ENCODE measurements around the gene REXO4.
"Not testable (repeated sequence)": the region's sequence is repeated elsewhere in the genome, so short reads cannot be mapped to it uniquely, and the experiment has no call there.

The REXO4 gene

DNA sequence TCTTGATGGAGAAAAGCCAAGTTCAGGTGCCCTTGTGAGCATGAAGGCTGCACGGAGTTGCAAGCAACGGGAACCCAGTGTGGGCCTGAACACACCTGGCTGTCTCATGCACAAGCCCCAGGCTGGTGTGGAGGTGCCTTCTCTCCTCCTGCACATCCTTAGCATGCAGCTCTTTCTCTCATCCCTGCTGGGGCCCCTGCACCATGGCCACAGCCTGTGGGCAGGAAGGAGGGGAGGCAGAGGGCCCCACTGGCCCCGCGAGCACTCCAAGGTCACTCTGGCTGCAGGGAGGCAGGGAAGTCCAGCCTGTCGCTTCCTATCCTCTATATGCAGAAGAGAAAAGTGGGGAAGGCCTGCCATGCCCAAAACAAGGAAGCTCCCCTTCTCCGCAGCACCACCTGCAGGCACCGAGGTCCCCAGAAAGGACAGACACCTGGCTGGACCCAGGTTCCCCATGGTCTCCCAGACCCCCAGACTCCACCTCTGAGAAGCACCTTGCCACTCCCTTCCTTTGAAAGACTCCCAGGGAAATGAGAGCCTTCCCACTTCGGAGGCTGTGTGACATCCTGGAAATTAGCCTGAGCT is 23.0 kb downstream of the REXO4 start:
- no peaks in the 10 kb centered on the region for H3K4me1 ChIP-seq (ENCODE audit: insufficient read depth, low read length)
- no peak overlapping the region for H3K27ac ChIP-seq (ENCODE audit: low read depth, low read length)
- no peaks in the 10 kb centered on the region for H3K9me3 ChIP-seq (ENCODE audit: low read length)
- H3K27me3 ChIP-seq (ENCODE audit: control insufficient read depth in 1 of 2, insufficient read depth in 2 of 2, low read length in 2 of 2), result peaks cover 0 to 10% of the 10 kb centered on the region in 2 donors
- H3K36me3 ChIP-seq (ENCODE audit: insufficient read depth, low read length), result no peaks in the 10 kb centered on the region
- no peak overlapping the region for H3K9ac ChIP-seq (ENCODE audit: low read length)
- H3K4me3 ChIP-seq (ENCODE audit: low read depth in 1 of 2, low read length in 2 of 2), result no peak overlapping the region

DNA sequence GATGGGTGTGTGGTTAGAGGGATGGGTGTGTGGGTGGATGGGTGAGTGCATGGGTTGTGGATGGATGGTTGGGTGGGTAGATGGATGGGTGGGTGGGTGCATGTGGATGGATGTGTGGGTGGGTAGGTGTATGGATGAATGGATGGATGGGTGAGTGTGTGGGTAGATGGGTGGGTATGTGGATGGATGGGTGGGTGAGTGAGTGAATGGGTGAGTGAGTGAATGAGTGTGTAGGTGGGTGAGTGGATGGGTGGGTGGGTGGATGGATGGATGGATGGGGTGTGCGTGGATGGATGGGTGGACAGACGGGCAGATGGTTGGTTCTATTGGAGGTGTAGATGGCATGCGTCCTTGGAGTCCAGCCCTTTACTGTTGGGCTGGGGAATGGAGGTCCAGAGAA is 24.4 kb downstream of the REXO4 start:
- Histone ChIP-seq H3K27ac (ENCODE audit: low read depth, low read length) (no peak overlapping the region), H3K27me3 (ENCODE audit: control insufficient read depth in 1 of 2, insufficient read depth in 2 of 2, low read length in 2 of 2) (peaks cover 0 to 10% of the 10 kb centered on the region in 2 donors), H3K4me3 (ENCODE audit: low read depth in 1 of 2, low read length in 2 of 2) (no peak overlapping the region), H3K4me1 (ENCODE audit: insufficient read depth, low read length) (no peaks in the 10 kb centered on the region), H3K9me3 (ENCODE audit: low read length) (no peaks in the 10 kb centered on the region), H3K36me3 (ENCODE audit: insufficient read depth, low read length) (no peaks in the 10 kb centered on the region), H3K9ac (ENCODE audit: low read length) (no peak overlapping the region)

DNA sequence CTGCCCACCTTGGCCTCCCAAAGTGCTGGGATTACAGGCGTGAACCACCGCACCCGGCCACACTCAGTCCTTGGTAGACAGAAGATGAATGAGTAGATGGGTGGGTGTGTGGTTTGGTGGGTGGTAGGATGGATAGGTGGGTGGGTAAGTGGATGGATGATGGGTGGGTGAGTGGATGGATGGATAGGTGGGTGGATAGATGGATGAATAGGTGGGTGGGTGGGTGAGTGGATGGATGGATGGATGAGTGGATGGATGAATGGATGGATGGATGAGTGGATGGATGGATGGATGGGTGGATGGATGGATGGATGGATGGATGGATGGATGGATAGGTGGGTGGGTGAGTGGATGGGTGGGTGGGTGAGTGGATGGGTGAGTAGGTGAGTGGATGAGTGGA is 25.5 kb downstream of the REXO4 start:
- not testable (repeated sequence) for H3K27me3 ChIP-seq (ENCODE audit: control insufficient read depth in 1 of 2, insufficient read depth in 2 of 2, low read length in 2 of 2); H3K9ac ChIP-seq (ENCODE audit: low read length); H3K4me1 ChIP-seq (ENCODE audit: insufficient read depth, low read length); H3K4me3 ChIP-seq (ENCODE audit: low read depth in 1 of 2, low read length in 2 of 2); H3K9me3 ChIP-seq (ENCODE audit: low read length); H3K36me3 ChIP-seq (ENCODE audit: insufficient read depth, low read length); H3K27ac ChIP-seq (ENCODE audit: low read depth, low read length)

DNA sequence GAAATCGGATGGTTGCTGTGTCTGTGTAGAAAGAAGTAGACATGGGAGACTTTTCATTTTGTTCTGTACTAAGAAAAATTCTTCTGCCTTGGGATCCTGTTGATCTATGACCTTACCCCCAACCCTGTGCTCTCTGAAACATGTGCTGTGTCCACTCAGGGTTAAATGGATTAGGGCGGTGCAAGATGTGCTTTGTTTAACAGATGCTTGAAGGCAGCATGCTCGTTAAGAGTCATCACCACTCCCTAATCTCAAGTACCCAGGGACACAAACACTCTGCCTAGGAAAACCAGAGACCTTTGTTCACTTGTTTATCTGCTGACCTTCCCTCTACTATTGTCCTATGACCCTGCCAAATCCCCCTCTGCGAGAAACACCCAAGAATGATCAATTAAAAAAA is 26.4 kb downstream of the REXO4 start:
- H3K27ac ChIP-seq (ENCODE audit: low read depth, low read length), result not testable (repeated sequence)

DNA sequence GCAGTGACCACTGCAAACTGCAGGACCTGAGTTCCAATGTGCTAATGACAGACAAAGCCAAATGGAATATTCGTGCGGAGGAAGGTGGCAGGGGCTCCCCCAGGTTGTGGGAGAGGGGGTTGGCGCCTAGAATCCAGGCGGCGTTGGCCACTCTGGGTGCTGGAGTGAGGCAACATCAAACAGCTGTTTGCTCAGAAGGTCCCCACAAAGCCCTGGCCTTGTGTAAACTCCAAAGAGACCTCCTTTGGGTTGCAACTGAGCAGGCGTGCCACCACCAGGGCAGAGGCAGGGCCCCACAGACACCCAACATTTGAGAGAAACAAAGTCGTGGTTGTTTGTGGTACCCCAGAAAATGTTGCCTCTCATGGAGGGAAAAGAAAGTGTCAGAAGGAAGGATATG is 27.1 kb downstream of the REXO4 start:
- no peaks in the 10 kb centered on the region for H3K36me3 ChIP-seq (ENCODE audit: insufficient read depth, low read length)
- H3K4me1 ChIP-seq (ENCODE audit: insufficient read depth, low read length), result no peaks in the 10 kb centered on the region
- no peaks in the 10 kb centered on the region for H3K9me3 ChIP-seq (ENCODE audit: low read length)
- H3K27me3 ChIP-seq (ENCODE audit: control insufficient read depth in 1 of 2, insufficient read depth in 2 of 2, low read length in 2 of 2), result peaks cover 0 to 10% of the 10 kb centered on the region in 2 donors
- H3K27ac ChIP-seq (ENCODE audit: low read depth, low read length), result no peak overlapping the region
- H3K4me3 ChIP-seq (ENCODE audit: low read depth in 1 of 2, low read length in 2 of 2), result no peak overlapping the region
- H3K9ac ChIP-seq (ENCODE audit: low read length), result no peak overlapping the region

More for the DNA sequence above, 26.4 kb downstream of the REXO4 start:
- H3K27me3 ChIP-seq (ENCODE audit: control insufficient read depth in 1 of 2, insufficient read depth in 2 of 2, low read length in 2 of 2); H3K36me3 ChIP-seq (ENCODE audit: insufficient read depth, low read length); H3K9me3 ChIP-seq (ENCODE audit: low read length); H3K4me1 ChIP-seq (ENCODE audit: insufficient read depth, low read length); H3K4me3 ChIP-seq (ENCODE audit: low read depth in 1 of 2, low read length in 2 of 2); H3K9ac ChIP-seq (ENCODE audit: low read length): not testable (repeated sequence)

DNA sequence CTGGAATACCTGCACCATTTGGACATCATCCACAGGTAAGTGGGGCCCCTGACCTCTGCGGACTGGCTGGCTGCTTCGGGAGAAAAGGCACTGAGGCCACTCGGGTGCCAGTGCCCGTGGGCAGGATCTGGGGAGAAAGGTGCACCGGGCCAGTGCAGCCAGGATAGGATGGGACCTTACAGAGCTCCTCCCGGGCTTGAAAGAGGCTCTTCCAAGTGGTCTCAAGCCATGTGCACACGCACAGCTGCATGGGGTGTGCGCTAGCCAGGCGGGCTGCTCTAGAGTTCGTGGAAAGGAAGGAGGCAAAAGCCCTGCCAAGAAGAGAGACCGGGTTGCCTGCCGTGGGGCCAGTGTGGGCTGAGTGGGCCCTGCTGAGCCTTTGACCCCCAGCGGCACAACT is 28.2 kb downstream of the REXO4 start:
- no peak overlapping the region for H3K27ac ChIP-seq (ENCODE audit: low read depth, low read length)
- no peaks in the 10 kb centered on the region for H3K4me1 ChIP-seq (ENCODE audit: insufficient read depth, low read length)
- no peak overlapping the region for H3K9ac ChIP-seq (ENCODE audit: low read length)
- H3K4me3 ChIP-seq (ENCODE audit: low read depth in 1 of 2, low read length in 2 of 2), result no peak overlapping the region
- H3K9me3 ChIP-seq (ENCODE audit: low read length), result no peaks in the 10 kb centered on the region
- H3K36me3 ChIP-seq (ENCODE audit: insufficient read depth, low read length), result no peaks in the 10 kb centered on the region
- peaks cover 0 to 3% of the 10 kb centered on the region in 2 donors for H3K27me3 ChIP-seq (ENCODE audit: control insufficient read depth in 1 of 2, insufficient read depth in 2 of 2, low read length in 2 of 2)

DNA sequence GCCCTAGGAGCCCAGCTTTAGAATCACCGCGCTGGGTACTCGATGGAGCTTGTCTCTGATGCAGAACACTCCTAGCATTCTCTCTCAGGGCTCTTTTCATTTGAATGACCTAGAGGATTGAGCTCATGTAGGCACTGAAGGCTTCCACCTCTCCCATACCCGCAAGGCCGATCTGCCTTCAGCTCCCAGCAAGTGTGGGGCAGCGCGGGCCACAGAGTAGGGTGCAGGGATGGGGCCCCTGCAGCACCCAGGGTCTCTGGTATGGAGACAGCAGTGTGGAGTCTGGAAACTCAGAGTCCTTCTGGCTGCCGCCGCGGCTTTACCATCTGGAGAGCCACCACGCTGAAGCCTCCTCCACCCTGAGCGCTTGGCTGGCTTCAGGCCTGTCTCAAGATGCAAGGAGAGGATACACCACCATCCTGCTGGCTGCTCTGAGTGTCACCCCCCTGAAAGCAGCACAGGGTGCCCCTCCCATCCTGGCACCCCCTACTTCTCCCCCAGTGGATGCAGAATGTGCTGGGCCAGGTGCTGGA is 28.7 kb downstream of the REXO4 start:
- H3K27ac ChIP-seq (ENCODE audit: low read depth, low read length), result no peak overlapping the region
- no peaks in the 10 kb centered on the region for H3K4me1 ChIP-seq (ENCODE audit: insufficient read depth, low read length)
- H3K9ac ChIP-seq (ENCODE audit: low read length), result no peak overlapping the region
- no peaks in the 10 kb centered on the region for H3K27me3 ChIP-seq (ENCODE audit: control insufficient read depth in 1 of 2, insufficient read depth in 2 of 2, low read length in 2 of 2)
- no peak overlapping the region for H3K4me3 ChIP-seq (ENCODE audit: low read depth in 1 of 2, low read length in 2 of 2)
- no peaks in the 10 kb centered on the region for H3K9me3 ChIP-seq (ENCODE audit: low read length)
- no peaks in the 10 kb centered on the region for H3K36me3 ChIP-seq (ENCODE audit: insufficient read depth, low read length)

DNA sequence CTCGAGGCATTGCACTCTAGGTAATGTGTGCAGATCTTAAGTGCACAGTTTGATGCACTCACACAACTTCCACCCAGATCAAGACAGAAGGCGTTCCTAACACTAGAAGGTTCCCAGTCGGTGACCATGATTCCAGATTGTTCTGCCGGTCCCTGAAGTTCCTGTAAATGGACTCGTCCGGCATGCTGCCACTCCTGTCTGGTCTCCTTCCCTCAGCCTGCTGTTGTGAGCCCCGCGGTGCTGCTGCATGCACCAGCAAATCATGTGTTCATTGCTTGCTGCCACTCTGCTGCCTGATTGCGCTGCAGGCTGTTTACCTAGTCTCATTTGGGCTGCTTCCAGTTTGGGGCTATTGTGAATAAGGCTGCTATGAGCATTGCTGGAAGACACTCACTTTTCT is 30.1 kb downstream of the REXO4 start:
- Histone ChIP-seq H3K9ac (ENCODE audit: low read length) (no peak overlapping the region), H3K4me1 (ENCODE audit: insufficient read depth, low read length) (no peaks in the 10 kb centered on the region), H3K27ac (ENCODE audit: low read depth, low read length) (no peak overlapping the region), H3K9me3 (ENCODE audit: low read length) (no peaks in the 10 kb centered on the region), H3K27me3 (ENCODE audit: control insufficient read depth in 1 of 2, insufficient read depth in 2 of 2, low read length in 2 of 2) (no peaks in the 10 kb centered on the region), H3K36me3 (ENCODE audit: insufficient read depth, low read length) (no peaks in the 10 kb centered on the region), H3K4me3 (ENCODE audit: low read depth in 1 of 2, low read length in 2 of 2) (no peak overlapping the region)

DNA sequence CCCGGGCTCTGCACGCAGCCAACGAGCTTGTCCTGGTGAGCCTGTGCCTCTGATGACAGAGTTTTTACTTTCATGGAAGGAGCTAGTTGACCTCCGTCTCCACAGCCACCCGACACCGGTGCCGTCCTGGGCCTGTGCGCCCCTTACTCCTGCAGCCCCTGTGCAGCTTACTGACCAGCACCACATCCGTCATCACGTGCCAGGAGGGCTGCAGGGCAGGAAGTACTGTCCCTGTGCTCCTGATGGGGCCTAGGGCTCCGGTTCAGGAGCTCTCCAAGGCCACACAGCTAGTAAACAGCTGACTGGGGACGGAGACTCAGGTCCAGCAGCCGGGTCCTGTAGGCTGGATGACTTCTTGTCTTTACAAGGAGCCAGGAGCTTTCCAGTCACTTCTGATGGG is 31.5 kb downstream of the REXO4 start:
- H3K9ac ChIP-seq (ENCODE audit: low read length), result no peak overlapping the region
- no peaks in the 10 kb centered on the region for H3K36me3 ChIP-seq (ENCODE audit: insufficient read depth, low read length)
- no peaks in the 10 kb centered on the region for H3K4me1 ChIP-seq (ENCODE audit: insufficient read depth, low read length)
- no peaks in the 10 kb centered on the region for H3K9me3 ChIP-seq (ENCODE audit: low read length)
- H3K27me3 ChIP-seq (ENCODE audit: control insufficient read depth in 1 of 2, insufficient read depth in 2 of 2, low read length in 2 of 2), result no peaks in the 10 kb centered on the region
- H3K4me3 ChIP-seq (ENCODE audit: low read depth in 1 of 2, low read length in 2 of 2), result no peak overlapping the region
- H3K27ac ChIP-seq (ENCODE audit: low read depth, low read length), result no peak overlapping the region

DNA sequence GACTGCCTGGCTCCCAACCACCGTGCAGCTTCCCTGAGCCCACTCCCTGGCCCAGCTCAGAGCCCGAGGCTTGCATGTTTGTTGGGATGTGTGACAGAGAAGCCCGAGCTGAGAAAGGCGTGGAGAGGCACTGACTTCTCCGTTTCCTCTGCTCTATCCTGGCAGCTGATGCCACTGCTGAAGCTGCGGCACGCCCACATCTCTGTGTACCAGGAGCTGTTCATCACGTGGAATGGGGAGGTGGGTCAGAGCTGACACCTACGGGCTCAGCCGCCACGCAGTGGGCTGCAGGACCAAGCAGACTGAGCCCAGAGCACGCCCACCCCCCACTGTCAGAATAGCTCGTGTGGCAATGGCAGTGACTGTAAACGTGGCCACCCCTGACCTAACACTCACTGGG is 32.4 kb downstream of the REXO4 start:
- Histone ChIP-seq H3K36me3 (ENCODE audit: insufficient read depth, low read length) (no peaks in the 10 kb centered on the region), H3K4me3 (ENCODE audit: low read depth in 1 of 2, low read length in 2 of 2) (no peak overlapping the region), H3K27ac (ENCODE audit: low read depth, low read length) (no peak overlapping the region), H3K4me1 (ENCODE audit: insufficient read depth, low read length) (no peaks in the 10 kb centered on the region), H3K9ac (ENCODE audit: low read length) (no peak overlapping the region), H3K27me3 (ENCODE audit: control insufficient read depth in 1 of 2, insufficient read depth in 2 of 2, low read length in 2 of 2) (no peaks in the 10 kb centered on the region), H3K9me3 (ENCODE audit: low read length) (no peaks in the 10 kb centered on the region)

DNA sequence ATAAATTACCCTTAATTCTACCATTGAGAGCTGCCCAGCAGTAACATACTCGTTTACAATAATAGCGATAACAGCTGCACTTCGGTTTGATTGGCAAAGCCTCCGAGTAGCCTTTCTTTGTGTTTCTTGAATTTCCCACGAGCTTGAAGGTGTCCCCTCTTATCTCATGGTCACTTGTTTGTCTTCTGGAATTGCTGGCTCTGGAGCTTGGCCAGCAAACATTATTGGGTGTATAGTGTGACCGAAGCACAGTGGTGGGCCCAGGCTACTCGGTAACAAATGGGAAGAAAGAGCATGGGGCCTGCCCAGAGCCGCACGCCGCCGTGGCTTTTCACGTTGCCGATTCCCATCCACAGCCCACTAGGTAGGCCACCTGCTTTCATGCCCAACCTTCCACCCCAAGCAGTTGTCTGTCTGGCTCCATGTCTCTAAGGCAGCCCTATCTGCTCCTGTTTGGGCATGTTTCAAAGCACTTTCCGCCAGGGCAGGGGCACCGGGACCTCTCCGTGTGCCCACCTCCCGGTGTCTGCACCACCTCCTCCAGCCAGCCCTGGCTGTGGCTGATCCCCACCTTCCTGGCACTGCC is 33.0 kb downstream of the REXO4 start:
- Histone ChIP-seq H3K36me3 (ENCODE audit: insufficient read depth, low read length) (no peaks in the 10 kb centered on the region), H3K27me3 (ENCODE audit: control insufficient read depth in 1 of 2, insufficient read depth in 2 of 2, low read length in 2 of 2) (no peaks in the 10 kb centered on the region), H3K9ac (ENCODE audit: low read length) (no peak overlapping the region), H3K27ac (ENCODE audit: low read depth, low read length) (no peak overlapping the region), H3K9me3 (ENCODE audit: low read length) (no peaks in the 10 kb centered on the region), H3K4me3 (ENCODE audit: low read depth in 1 of 2, low read length in 2 of 2) (no peak overlapping the region), H3K4me1 (ENCODE audit: insufficient read depth, low read length) (no peaks in the 10 kb centered on the region)

DNA sequence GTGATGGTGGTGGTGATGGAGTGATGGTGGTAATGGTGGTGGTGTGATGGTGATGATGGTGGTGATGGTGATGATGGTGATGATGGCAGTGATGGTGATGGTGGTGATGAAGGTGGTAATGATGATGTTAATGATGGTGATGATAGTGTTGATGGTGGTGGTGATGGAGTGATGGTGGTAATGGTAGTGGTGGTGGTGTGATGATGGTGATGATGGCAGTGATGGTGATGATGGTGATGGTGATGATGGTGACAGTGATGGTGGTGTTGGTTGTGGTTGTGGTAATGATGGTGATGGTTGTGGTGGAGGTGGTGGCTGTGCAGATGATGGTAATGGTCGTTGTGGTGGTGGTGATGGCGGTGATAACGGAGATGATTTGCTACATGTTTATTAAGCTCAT is 34.4 kb downstream of the REXO4 start:
- Histone ChIP-seq H3K4me1 (ENCODE audit: insufficient read depth, low read length) (no peaks in the 10 kb centered on the region), H3K9me3 (ENCODE audit: low read length) (no peaks in the 10 kb centered on the region), H3K27me3 (ENCODE audit: control insufficient read depth in 1 of 2, insufficient read depth in 2 of 2, low read length in 2 of 2) (no peaks in the 10 kb centered on the region), H3K36me3 (ENCODE audit: insufficient read depth, low read length) (no peaks in the 10 kb centered on the region), H3K4me3 (ENCODE audit: low read depth in 1 of 2, low read length in 2 of 2) (no peak overlapping the region), H3K27ac (ENCODE audit: low read depth, low read length) (no peak overlapping the region), H3K9ac (ENCODE audit: low read length) (no peak overlapping the region)
